Inflammatory macrophage treated with lipopolysaccharide for 4 hours (primary cell): Measurements from ENCODE around the gene PLN.

Experiments used
- DNase-seq: peaks from one replicate; pipeline ENCODE4 v3.0.0-alpha.2; 2020

Gene PLN

DNA sequence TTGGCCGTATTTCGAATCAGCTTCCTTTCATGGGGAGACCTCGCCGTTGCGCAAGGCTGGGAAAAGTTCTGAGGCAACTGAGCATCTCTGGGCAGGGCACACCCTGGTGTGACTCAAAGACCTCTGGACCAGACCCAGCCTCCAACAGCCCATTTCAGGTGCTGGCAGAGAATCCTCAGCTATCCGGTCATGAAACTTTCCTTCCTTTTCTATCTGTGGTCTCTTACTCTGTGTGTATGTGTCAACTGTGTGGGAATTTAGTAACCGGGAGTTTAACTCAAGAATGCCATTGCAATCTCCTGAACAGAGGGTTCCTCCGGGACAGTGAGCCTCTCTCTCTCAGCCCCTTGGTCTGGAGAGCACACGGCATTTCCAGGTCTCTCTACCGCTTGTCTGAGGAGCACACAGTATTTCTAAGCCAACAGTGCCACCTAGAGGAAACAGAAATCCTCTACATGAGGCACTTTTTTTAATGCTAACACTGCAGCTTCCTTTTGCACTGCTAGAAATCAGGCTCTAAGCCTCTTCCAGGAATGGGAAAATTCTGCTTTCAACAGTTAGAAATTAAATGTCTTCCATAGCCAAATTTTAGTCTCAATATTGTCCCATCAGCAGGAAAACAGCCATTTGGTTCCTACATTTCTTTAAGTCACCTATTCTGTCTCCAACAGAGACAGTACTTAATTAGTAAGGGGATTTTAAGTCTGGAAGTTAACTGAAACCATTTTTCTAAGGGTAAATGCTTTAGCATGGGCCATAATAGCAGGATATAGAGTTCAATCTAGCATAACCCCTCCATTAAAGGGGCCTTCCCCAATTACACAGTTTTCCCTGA is 32.7 kb downstream of the PLN start:
- peak; percentile 64 for DNase-seq

DNA sequence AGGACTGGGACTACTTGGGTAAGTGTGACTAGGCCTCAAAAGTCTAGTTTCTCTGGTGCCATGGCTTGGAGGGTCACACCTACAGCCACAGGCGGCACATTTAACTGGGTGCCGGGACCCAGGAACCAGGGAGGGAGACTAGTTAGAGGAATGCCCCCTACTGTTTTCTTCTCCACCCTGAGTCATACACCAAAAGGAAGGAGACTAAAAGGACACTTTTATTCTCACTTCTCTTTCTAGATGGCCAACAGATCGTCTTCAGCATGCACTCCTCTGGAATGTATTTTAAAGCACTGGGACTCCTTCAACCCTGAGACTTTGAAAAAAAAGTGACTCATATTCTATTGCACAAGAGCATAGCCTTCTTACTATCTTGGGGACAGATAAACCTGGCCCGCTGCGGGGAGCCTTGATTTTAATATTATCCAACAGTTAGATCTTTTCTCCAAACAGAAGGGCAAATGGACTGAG is 33.4 kb downstream of the PLN start:
- DNase-seq, result peak; percentile 75

DNA sequence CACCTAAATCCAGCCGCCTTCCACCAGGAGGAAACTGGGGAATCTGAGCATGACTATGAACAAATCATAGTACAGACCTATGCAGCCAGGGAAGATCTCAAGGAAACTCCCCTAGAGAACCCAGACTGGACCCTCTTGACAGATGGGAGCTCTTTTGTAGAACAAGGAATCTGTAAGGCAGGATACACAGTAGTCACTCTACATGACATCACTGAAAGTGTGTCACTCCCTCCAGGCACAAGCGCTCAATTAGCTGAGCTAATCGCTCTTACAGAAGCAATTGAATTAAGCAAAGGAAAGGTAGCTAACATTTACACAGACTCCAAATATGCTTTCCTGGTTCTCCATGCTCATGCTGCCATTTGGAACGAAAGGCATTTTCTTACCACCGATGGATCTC is 36.8 kb downstream of the PLN start:
- DNase-seq, result no peak

DNA sequence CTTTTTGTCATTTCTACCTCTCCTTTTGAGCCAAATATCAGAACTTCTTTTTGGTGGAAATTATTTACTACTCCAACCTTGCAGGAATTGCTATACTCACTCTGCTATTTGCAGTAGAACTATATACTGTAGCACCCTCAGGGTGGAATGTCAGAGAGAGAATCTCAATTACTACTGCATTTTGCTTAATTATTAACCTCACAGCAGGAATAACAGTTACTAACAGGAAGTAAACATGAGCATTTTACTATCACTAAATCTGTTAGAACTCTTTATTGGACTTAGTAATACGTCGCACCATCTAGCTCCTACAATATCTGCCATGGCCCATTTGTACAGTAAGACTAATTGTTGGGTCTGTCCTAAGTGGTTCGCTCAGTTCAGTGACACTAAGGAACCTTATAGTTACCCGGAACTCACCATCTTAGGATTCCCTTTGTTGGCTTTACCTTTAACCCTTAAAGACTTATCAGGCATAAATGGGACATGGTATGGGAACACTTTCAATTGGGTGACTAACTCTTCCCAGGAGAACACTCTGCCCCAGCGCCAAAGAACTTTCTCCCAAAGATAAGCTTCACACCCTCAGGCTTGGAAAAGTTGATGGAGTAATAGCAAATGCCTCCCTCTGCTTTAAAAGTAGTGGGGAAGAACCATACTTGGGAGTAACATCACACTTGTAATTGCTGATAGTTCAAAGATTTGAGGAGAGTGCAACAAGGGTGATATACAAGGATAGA is 38.8 kb downstream of the PLN start:
- no peak for DNase-seq

DNA sequence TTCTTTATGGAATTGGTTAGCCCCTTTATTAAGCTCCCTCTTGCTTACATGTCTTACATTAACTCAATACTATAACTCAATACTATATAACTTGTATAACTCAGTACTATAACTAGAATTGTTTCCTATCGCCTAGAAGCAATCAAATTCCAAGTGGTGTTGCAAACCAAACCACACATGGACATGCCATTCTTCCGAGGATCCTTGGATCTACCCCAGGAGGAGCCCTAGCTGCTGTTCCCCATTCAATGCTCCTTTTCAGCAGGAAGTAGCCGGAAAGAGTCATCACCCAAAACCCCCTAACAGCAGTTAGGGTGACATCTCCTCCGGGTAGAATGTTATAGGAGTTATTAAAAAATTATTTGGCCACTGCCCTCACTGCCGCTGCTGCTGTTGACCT is 40.5 kb downstream of the PLN start:
- no peak for DNase-seq

- no peak for DNase-seq
Measured at GRCh38 chr6:118589186-118589585, 41.1 kb downstream of the PLN start.

- DNase-seq, result no peak
Measured at GRCh38 chr6:118589649-118590365, 41.7 kb downstream of the PLN start.

DNA sequence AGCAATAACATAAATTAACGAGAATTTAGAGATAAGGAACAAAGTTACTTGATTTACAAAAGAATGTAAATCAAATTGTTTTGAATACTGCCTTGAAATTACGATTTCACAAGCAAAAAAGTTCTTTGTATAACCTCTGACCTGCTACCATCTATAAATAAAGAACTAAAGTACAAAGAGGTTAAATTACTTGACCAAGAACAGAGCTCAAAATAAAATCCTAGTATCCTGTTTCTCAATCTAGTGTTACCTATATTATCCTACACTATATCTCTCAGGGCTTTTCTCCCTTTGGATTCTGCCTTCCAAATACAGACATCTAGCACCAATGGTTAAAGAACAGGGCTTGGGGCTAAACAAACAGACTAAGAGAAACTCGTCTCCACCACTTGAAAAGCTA is 43.8 kb downstream of the PLN start:
- no peak for DNase-seq

DNA sequence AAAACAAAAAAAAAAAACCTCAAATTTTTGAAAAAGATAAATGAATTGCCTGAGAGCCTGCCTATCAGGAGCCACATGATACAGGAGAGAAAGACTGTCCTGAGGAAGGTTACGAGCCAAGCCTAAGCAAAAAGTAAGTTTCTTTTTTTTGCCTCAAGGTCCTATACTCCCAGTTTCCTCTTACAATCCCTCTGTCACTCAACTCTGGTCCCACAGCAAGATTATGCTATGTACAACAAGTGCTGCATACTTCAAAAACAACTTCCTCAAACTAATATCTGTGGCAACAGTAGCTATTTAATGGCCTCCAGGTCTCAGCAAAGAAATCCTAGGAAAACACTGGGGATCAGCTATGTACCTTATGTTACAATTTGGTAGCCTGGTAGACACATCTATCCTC is 46.8 kb downstream of the PLN start:
- peak; percentile 37 for DNase-seq

DNA sequence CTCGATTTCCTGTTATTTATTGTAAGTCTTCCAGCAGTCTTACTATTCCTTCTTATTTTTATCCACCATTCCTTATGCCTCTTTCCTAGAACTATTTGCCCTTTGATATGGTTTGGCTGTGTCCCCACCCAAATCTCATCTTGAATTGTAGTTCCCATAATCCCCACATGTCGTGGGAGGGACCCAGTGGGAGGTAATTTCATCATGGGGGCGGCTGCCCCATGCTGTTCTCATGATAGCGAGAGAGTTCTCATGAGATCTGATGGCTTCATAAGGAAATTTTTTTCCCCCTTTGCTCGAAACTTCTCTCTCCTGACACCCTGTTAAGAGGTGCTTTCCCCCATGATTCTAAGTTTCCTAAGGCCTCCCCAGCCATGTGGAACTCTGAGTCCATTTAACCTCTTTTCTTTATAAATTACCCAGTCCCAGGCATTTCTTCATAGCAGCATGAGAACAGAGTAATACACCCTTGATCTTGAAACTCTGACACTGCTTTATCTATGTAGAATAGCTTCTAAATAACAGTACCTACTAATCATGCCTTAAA is 48.8 kb downstream of the PLN start:
- DNase-seq, result no peak

DNA sequence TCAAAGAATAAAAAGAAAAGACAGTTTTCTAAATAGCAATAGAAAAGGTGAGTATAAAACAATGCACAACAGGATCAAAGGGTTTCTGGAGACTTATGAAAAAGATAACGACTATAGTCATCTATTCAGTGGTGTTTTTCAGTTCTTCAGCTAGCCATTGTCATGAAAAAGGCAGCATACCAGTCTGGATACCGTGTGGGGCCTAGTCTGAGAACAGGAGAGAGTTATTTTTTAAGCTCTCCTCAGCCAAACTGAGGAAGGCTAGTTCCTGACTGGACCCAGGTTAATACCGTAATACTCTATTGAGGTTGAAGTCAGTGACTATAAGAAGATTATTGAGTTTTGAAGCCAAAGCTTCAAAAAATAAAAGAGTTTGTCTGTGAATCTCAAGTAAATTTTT is 49.5 kb downstream of the PLN start:
- no peak for DNase-seq

DNA sequence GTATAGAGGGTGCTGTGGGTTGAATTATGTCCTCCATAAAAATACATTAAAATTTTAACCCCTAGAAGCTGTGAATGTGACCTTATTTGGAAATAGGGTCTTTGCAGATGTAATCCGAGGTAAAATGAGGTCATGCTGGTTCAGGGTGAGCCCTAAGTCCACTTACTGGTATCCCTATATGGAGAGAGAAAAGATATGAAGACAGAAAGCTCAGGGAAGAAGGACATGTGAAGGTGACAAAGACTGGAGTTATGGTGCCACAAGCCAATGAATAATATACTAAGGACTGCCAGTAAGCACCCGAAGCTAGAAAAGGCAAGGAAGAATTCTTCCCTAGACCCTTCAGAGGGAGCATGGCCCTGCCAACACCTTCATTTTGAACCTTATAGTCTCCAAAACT is 50.2 kb downstream of the PLN start:
- DNase-seq, result no peak

DNA sequence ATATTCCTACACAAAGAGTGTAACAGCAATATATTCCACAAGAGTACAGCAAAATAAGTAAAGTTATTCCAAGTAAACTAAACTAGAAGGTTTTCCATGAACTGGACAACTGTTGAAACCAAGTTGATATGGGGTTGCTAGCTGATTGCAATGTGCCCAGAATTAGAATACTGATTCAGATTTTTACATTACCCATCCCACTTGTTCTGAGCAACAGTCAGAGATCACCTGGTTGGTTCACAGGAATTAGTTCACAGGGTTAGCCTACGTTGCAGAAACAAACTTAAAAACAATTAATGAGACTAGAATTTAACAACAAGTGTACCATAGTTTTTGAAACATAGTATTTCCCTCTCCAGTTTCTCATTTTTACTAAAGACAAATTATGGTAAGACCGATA is 54.2 kb downstream of the PLN start:
- no peak for DNase-seq

- no peak for DNase-seq
Measured at GRCh38 chr6:118603372-118603771, 55.3 kb downstream of the PLN start.

DNA sequence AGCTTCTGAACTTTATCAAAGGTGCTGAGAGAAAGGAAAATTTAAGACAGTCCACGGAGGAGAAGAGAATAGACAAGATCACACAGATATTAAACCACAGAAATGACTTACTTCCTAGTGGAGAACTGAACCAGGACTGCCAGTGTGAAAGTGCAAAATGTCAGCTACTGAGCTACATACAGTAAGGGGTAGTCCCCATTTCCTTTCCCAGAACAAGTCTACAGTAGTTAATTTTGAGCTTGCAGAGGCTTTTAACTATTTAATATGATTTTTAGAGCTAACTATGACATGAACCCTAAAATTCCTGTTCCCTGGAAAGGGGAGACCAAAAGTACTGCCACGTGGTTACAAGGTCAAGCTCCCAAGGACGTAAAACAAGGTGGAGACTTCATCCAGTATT is 58.2 kb downstream of the PLN start:
- DNase-seq, result no peak

DNA sequence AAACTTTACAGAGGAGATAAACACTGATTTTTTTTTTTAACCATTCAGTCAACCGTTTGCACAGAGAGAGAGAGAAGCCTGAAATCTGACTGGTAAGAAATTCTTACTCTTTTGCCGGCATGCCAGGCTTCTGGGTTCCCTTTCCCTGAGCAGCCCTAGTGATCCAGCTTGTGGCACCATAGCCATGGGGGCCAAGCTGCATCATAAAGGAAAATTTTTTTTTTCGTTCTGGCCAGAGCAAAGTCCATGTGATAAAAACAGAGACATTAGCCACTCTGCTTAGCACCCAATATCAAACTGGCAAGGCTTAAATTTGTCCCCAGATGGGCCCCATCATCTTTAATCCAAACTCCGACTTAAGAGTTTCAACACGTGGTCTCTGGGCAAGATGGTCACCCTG is 58.8 kb downstream of the PLN start:
- no peak for DNase-seq
